Calu3 (cell line): ENCODE measurements around the gene FIBP. TPM values are rescaled to one million over a fixed set of nuclear protein-coding genes. Genes with fewer than 3 reads are reported as not detected.

Experiments used
- BruUV-seq: library from RNA; stranded (reverse); fragments of 400-500 nt; replicated peaks from 2 replicates; lab custom pipeline; 2021; lab: Mats Ljungman, UMichigan
- CTCF ChIA-PET: fragments of 300-600 bp; sonication (Branson Sonifier 250); formaldehyde crosslinking; loops from one replicate; lab custom pipeline; 2022; ENCODE audit warnings: antibody characterized with exemption; lab: Charles Lee
- DNase-seq: peaks from one replicate; pipeline ENCODE4 v3.0.0; 2022
- H3K27ac Mint-ChIP-seq: one replicate; pipeline ENCODE4 v1.8.0; 2022; ENCODE audit warnings: mixed read lengths; ENCODE audit not compliant: unreplicated experiment
- H3K27me3 Mint-ChIP-seq: one replicate; pipeline ENCODE4 v1.8.0; 2022; ENCODE audit warnings: mixed read lengths; ENCODE audit not compliant: unreplicated experiment
- H3K36me3 Mint-ChIP-seq: one replicate; pipeline ENCODE4 v1.8.0; 2022; ENCODE audit warnings: mild to moderate bottlenecking, moderate library complexity, mixed read lengths; ENCODE audit not compliant: insufficient read depth, unreplicated experiment
- H3K4me1 Mint-ChIP-seq: one replicate; pipeline ENCODE4 v1.8.0; 2022; ENCODE audit warnings: mild to moderate bottlenecking, low read depth, mixed read lengths; ENCODE audit not compliant: unreplicated experiment
- H3K4me3 Mint-ChIP-seq: one replicate; pipeline ENCODE4 v1.8.0; 2022; ENCODE audit warnings: mild to moderate bottlenecking, low read depth, moderate library complexity, mixed read lengths; ENCODE audit not compliant: unreplicated experiment
- H3K9me3 Mint-ChIP-seq: one replicate; pipeline ENCODE4 v1.8.0; 2022; ENCODE audit warnings: low read depth, mixed read lengths; ENCODE audit not compliant: unreplicated experiment
- intact Hi-C: fragments of 100-400 bp; cut with micrococcal nuclease; formaldehyde crosslinking; loops from one replicate; pipeline ENCODE4 v1.10.0; 2022; ENCODE audit not compliant: unreplicated experiment
- total RNA-seq: library from RNA; stranded (reverse); gene quantifications from 2 replicates; pipeline ENCODE4 v1.2.3, GENCODE V29; 2022
- TF ChIP-seq, protein P1 (sequence below): fragments of 200-600 bp; IDR thresholded peaks from one replicate; pipeline ENCODE4 v1.8.0; 2022; ENCODE audit warnings: antibody characterized with exemption; ENCODE audit not compliant: unreplicated experiment

Gene FIBP
- total RNA-seq, 1 experiment from 2014 or later: 75.8 TPM

DNA sequence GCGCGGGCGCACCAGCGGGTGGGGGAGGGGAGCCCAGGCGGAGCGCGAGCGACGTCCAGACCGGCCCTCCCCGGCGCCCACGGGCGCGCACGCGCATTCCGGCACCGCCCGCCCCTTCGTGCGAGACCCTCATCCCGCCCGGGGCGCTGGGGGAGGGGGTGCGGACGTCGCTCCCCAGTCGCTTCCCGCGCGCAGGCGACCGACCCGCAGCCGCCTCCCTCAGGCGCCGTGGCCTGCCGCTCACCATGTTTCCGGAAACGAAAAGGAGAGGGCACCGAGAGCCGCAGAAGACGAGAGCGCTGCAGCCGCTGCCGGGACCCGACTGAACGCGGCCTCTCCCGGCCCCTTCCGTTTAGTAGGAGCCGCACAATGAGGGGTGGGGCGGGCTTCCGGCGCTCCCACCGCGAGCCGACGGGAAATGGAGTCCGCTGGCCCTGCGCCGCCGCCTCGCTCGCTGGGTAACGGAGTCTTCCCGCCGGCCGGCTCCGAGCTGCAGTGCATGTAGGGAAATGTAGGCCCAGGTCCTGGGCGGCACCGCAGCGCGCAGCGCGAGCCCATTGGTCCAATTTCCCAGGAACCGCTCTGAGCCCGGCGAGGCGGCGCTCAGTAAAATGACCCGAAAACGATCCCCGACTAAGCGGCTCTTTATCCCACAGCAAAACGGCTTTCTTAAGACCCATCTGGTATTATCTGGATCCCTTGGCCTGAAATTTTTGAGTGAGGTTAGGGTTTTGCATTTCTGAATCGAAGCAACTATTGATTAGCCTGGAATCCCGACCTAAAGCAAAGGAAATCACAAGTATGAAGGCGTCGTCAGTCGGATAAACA lies 30.2 kb downstream of the FIBP start, which contains the start of gene CFL1:
Gene CFL1, minus strand, starts transcription at position 328 of the 828 bp plus-strand sequence. Its CDS starts 81 bp downstream, at position 247.
- CTCF ChIA-PET: interaction anchor here (0.7 to 2.9 kb wide), 4 partner anchors 30 to 1172 kb away, joined by 3 to 37 read pairs (median 6); partner anchors contain the start of gene FIBP
- Mint-ChIP-seq H3K4me1 (peaks cover 47% of the 10 kb centered on the region), H3K27ac (peak within 1 kb of the TSS; percentile 95), H3K27me3 (no peaks in the 10 kb centered on the region), H3K4me3 (peak within 1 kb of the TSS; percentile 84), H3K9me3 (no peaks in the 10 kb centered on the region), H3K36me3 (peaks cover 100% of the 10 kb centered on the region)
- intact Hi-C loops: no loop called here
- BruUV-seq: no TSS peak
- DNase-seq: peak; percentile 98
- TF ChIP-seq, protein P1, sequence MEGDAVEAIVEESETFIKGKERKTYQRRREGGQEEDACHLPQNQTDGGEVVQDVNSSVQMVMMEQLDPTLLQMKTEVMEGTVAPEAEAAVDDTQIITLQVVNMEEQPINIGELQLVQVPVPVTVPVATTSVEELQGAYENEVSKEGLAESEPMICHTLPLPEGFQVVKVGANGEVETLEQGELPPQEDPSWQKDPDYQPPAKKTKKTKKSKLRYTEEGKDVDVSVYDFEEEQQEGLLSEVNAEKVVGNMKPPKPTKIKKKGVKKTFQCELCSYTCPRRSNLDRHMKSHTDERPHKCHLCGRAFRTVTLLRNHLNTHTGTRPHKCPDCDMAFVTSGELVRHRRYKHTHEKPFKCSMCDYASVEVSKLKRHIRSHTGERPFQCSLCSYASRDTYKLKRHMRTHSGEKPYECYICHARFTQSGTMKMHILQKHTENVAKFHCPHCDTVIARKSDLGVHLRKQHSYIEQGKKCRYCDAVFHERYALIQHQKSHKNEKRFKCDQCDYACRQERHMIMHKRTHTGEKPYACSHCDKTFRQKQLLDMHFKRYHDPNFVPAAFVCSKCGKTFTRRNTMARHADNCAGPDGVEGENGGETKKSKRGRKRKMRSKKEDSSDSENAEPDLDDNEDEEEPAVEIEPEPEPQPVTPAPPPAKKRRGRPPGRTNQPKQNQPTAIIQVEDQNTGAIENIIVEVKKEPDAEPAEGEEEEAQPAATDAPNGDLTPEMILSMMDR: no peak

DNA sequence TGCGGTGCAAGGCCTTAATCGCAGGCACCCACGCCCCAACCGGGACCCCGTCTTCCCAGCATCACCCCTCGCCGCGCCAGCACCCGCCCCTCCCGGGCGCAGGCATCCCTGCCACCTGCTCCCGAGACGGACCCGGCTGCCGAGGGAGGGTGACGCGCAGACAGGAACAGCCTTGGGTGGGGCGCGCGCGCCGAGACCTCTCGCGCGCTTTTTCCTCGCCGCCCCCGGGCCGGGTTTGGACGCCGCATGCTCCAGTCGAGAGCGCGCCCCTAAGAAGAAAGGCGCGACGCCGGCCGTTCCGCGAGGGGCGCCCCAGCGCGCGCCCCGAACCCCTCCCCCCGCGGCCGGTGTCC lies 30.8 kb downstream of the FIBP start:
- Mint-ChIP-seq H3K27me3 (no peaks in the 10 kb centered on the region), H3K36me3 (peaks cover 100% of the 10 kb centered on the region), H3K4me1 (peaks cover 47% of the 10 kb centered on the region), H3K4me3 (peak overlapping the region; percentile 84), H3K27ac (no peak overlapping the region), H3K9me3 (no peaks in the 10 kb centered on the region)
- CTCF ChIA-PET: interaction anchor here (1.5 to 2.9 kb wide), 2 partner anchors 31 to 77 kb away, joined by 3 to 37 read pairs; partner anchors contain the start of gene FIBP
- no TSS peak for BruUV-seq
- DNase-seq: no peak
- TF ChIP-seq, protein P1: no peak
- intact Hi-C loops: no loop called here

DNA sequence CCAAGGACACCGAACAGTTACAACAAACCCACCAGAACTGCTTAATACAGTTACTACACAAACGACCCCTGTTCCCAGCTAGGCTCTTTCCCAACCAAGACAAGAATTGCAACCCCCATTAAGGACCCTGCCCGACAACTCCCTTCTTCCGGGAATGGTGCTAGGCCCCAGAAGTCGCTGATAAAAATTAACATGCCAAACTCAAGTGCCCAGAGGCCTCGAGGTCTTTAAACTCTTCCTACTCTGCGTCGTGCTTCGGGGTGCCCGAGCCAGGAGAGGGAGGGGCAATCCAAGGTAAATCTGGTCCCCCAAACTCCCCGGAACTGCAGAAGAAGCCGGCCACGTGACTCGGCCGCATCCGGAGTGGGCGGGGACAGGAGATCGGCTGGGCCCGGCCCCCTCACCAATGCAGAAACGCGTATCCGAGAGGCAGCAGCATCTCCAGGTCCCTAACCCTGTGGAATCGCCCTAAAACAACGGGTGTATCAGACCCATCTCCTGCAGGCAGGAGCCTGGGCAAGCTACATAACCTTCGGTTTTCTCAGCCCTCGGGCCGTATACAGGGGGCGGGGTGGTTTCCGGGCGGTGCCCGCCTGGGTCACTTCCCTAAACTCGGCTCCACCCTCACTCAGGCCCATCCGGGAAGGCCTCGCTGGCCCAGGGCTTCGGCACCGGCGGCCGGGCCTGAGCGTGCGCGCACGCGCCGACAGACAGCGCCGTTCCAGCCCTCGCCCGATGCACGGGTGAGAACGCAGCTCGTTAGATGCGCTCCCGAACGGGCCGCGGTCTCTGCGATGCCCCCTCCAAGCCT lies 31.4 kb downstream of the FIBP start:
- Mint-ChIP-seq H3K27ac (peak overlapping the region; percentile 84), H3K4me1 (peaks cover 47% of the 10 kb centered on the region), H3K27me3 (no peaks in the 10 kb centered on the region), H3K9me3 (no peaks in the 10 kb centered on the region), H3K4me3 (peak overlapping the region; percentile 84), H3K36me3 (peaks cover 100% of the 10 kb centered on the region)
- DNase-seq: peak; percentile 82
- intact Hi-C loops: no loop called here
- no TSS peak for BruUV-seq
- CTCF ChIA-PET: no interaction called here
- TF ChIP-seq, protein P1: no peak

DNA sequence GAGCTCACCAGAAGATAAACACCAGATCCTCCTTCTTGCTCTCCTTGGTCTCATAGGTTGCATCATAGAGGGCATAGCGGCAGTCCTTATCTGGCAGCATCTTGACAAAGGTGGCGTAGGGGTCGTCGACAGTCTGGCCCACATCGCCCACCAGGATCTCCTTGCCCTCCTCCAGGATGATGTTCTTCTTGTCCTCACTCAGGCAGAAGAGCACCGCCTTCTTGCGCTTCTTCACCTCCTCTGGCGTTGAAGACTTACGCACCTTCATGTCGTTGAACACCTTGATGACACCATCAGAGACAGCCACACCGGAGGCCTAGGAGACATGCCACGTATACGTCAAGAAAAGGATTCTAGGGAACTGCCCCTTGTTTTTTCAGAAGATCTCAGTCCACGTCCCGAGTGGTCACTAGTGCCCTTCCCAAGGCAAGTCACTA lies 32.3 kb downstream of the FIBP start:
- BruUV-seq: no TSS peak
- TF ChIP-seq, protein P1: no peak
- Mint-ChIP-seq H3K4me1 (peaks cover 47% of the 10 kb centered on the region), H3K36me3 (peaks cover 100% of the 10 kb centered on the region), H3K4me3 (peak overlapping the region; percentile 84), H3K9me3 (no peaks in the 10 kb centered on the region), H3K27ac (peak overlapping the region; percentile 84), H3K27me3 (no peaks in the 10 kb centered on the region)
- CTCF ChIA-PET: interaction anchor here (0.7 kb wide), 1 partner anchor 263 kb away, joined by 3 read pairs; no protein-coding TSS in a partner anchor
- DNase-seq: no peak
- intact Hi-C loops: no loop called here
